Choroid plexus epithelial cell (primary cell): ENCODE data around the gene PHOSPHO2.
A peak's percentile ranks its signal among the peaks of the same experiment; 100 is the strongest.

ENCODE experiments used
- DNase-seq: peaks from one replicate; pipeline ENCODE4 v3.0.0-alpha.2; 2010; ENCODE audit warnings: low read depth
- H3K4me3 ChIP-seq: 2 replicates; pipeline ENCODE4 v1.5.1; 2011; ENCODE audit warnings: low read depth, mild to moderate bottlenecking, control low read depth, low read length, moderate library complexity
- CTCF ChIP-seq: conservative IDR thresholded peaks from 2 replicates; pipeline ENCODE4 v1.5.1; 2011; ENCODE audit warnings: low read depth, mild to moderate bottlenecking, control low read depth, inconsistent platforms, low read length, moderate library complexity

PHOSPHO2 gene

GRCh38 chr2:169659320-169659719 is 34.9 kb upstream of the PHOSPHO2 start:
- TF ChIP-seq CTCF = no peak
- DNase-seq = no peak
- no peak overlapping the region for H3K4me3 ChIP-seq

- no peak for TF ChIP-seq CTCF
- H3K4me3 ChIP-seq = no peak overlapping the region
- DNase-seq = no peak
Measured at GRCh38 chr2:169661265-169661664, 33.0 kb upstream of the PHOSPHO2 start.

- H3K4me3 ChIP-seq = no peak overlapping the region
- DNase-seq = no peak
- no peak for TF ChIP-seq CTCF
Measured at GRCh38 chr2:169662744-169663143, 31.5 kb upstream of the PHOSPHO2 start.

GRCh38 chr2:169663247-169663646 is 31.0 kb upstream of the PHOSPHO2 start:
- no peak for DNase-seq
- TF ChIP-seq CTCF = no peak
- no peak overlapping the region for H3K4me3 ChIP-seq

- TF ChIP-seq CTCF = no peak
- H3K4me3 ChIP-seq = no peak overlapping the region
- DNase-seq = peak; percentile 6
Measured at GRCh38 chr2:169664600-169664977, 29.7 kb upstream of the PHOSPHO2 start.

- TF ChIP-seq CTCF = no peak
- peak; percentile 2 for DNase-seq
Measured at GRCh38 chr2:169664978-169665930, 29.0 kb upstream of the PHOSPHO2 start.

GRCh38 chr2:169667583-169667982 is 26.7 kb upstream of the PHOSPHO2 start:
- H3K4me3 ChIP-seq = no peak overlapping the region
- no peak for DNase-seq
- no peak for TF ChIP-seq CTCF

More at GRCh38 chr2:169664978-169665930, 29.0 kb upstream of the PHOSPHO2 start:
- no peak overlapping the region for H3K4me3 ChIP-seq
